ENCODE results near the gene RIC8B.
"Not testable (repeated sequence)": the region's sequence is repeated elsewhere in the genome, so short reads cannot be mapped to it uniquely, and the experiment has no call there.

Gene RIC8B

DNA sequence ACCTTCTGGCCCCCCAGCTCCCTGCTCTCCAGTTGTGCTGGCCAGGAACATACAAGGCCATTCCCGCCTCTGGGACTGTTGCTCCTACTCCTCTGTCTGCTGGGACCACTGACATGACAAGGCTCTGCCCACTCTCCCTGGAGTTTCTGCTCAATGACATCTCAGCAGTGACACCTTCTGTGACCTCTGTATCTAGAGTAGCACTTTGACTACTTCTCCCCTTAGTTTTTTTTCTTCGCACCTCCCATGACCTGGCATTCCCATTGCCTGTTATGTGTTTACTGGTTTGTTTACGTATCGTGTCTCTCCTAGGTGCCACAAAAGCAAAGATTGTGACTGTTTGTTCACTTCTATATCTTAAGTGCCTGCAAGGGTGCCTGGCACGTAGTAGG, 141.1 kb downstream of the RIC8B start:
- no peak overlapping the region for H3K27ac ChIP-seq (ENCODE audit: low read length)
- TF ChIP-seq, protein P1, sequence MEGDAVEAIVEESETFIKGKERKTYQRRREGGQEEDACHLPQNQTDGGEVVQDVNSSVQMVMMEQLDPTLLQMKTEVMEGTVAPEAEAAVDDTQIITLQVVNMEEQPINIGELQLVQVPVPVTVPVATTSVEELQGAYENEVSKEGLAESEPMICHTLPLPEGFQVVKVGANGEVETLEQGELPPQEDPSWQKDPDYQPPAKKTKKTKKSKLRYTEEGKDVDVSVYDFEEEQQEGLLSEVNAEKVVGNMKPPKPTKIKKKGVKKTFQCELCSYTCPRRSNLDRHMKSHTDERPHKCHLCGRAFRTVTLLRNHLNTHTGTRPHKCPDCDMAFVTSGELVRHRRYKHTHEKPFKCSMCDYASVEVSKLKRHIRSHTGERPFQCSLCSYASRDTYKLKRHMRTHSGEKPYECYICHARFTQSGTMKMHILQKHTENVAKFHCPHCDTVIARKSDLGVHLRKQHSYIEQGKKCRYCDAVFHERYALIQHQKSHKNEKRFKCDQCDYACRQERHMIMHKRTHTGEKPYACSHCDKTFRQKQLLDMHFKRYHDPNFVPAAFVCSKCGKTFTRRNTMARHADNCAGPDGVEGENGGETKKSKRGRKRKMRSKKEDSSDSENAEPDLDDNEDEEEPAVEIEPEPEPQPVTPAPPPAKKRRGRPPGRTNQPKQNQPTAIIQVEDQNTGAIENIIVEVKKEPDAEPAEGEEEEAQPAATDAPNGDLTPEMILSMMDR (IDR thresholded peaks at IDR 0.05; ENCODE audit: low read depth, low read length): no peak
- TF ChIP-seq EZH2phosphoT487 (IDR thresholded peaks at IDR 0.05; ENCODE audit: low read depth): no peak
- H4K20me1 ChIP-seq (ENCODE audit: insufficient read depth, low read length): peaks cover 59% of the 10 kb centered on the region
- H3K9ac ChIP-seq (ENCODE audit: low read length): no peak overlapping the region
- H3K4me1 ChIP-seq (ENCODE audit: low read length): peaks cover 13% of the 10 kb centered on the region
- no peaks in the 10 kb centered on the region for H3K79me2 ChIP-seq (ENCODE audit: low read length)
- no peak overlapping the region for H3K4me2 ChIP-seq (ENCODE audit: low read length)
- H3K4me3 ChIP-seq (ENCODE audit: low read length): no peak overlapping the region
- no peak overlapping the region for H2AFZ ChIP-seq (ENCODE audit: low read depth, low read length)
- peaks cover 81% of the 10 kb centered on the region for H3K27me3 ChIP-seq (ENCODE audit: low read depth, low read length)
- no peaks in the 10 kb centered on the region for H3K36me3 ChIP-seq (replicated peaks; ENCODE audit: low read depth, low read length)
- H3K9me3 ChIP-seq (ENCODE audit: insufficient read depth, low read length): no peaks in the 10 kb centered on the region

DNA sequence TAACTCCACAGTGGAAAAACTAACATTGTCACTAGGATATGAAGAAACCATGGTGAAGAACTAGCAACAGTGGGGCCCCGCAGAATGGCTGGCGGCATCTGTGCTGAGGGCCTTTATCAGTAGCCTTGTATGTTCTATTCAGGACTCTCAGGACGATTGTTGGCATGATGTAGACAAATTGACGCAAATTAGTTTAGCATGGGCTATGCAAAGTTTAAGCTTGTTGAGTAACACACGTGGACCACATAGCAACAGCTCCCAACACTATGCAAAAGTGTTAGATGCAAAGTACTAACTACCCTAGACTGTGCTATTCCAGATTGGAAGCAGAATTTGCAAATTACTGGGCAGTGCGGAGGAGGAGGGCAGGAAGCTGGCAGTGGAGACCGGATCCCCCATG, 143.0 kb downstream of the RIC8B start:
- no peak overlapping the region for H3K4me2 ChIP-seq (ENCODE audit: low read length)
- no peaks in the 10 kb centered on the region for H3K9me3 ChIP-seq (ENCODE audit: insufficient read depth, low read length)
- peaks cover 45% of the 10 kb centered on the region for H4K20me1 ChIP-seq (ENCODE audit: insufficient read depth, low read length)
- no peaks in the 10 kb centered on the region for H3K36me3 ChIP-seq (replicated peaks; ENCODE audit: low read depth, low read length)
- H2AFZ ChIP-seq (ENCODE audit: low read depth, low read length): no peak overlapping the region
- no peak overlapping the region for H3K9ac ChIP-seq (ENCODE audit: low read length)
- no peak overlapping the region for H3K27ac ChIP-seq (ENCODE audit: low read length)
- peaks cover 79% of the 10 kb centered on the region for H3K27me3 ChIP-seq (ENCODE audit: low read depth, low read length)
- no peak overlapping the region for H3K4me3 ChIP-seq (ENCODE audit: low read length)
- TF ChIP-seq, protein P1 (IDR thresholded peaks at IDR 0.05; ENCODE audit: low read depth, low read length): no peak
- TF ChIP-seq EZH2phosphoT487 (IDR thresholded peaks at IDR 0.05; ENCODE audit: low read depth): no peak
- no peaks in the 10 kb centered on the region for H3K79me2 ChIP-seq (ENCODE audit: low read length)
- no peaks in the 10 kb centered on the region for H3K4me1 ChIP-seq (ENCODE audit: low read length)

DNA sequence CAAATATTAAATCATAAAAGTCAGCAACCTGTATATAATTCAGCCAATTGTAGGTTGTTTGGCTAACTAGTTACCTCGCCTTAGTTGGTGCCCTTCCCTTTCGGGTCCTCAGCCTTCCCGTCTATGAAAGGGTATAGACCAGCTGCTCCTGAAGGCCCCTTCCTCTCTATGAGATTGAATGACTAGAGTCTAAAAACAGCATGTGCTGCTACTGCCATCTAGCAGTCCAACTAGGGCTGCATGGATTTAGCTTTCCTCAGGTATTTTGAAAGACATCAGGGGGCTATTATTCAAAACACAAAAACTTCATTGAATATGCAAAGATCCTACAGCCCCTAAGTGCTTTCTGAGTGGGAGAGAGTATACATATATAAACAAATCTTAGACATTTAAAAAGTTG, 144.3 kb downstream of the RIC8B start:
- H4K20me1 ChIP-seq (ENCODE audit: insufficient read depth, low read length): peaks cover 32% of the 10 kb centered on the region
- no peak overlapping the region for H3K4me2 ChIP-seq (ENCODE audit: low read length)
- peaks cover 76% of the 10 kb centered on the region for H3K27me3 ChIP-seq (ENCODE audit: low read depth, low read length)
- no peak for TF ChIP-seq EZH2phosphoT487 (IDR thresholded peaks at IDR 0.05; ENCODE audit: low read depth)
- TF ChIP-seq, protein P1 (IDR thresholded peaks at IDR 0.05; ENCODE audit: low read depth, low read length): peak; percentile 84
- H2AFZ ChIP-seq (ENCODE audit: low read depth, low read length): no peak overlapping the region
- H3K9ac ChIP-seq (ENCODE audit: low read length): no peak overlapping the region
- H3K79me2 ChIP-seq (ENCODE audit: low read length): no peaks in the 10 kb centered on the region
- H3K9me3 ChIP-seq (ENCODE audit: insufficient read depth, low read length): no peaks in the 10 kb centered on the region
- no peak overlapping the region for H3K4me3 ChIP-seq (ENCODE audit: low read length)
- H3K27ac ChIP-seq (ENCODE audit: low read length): no peak overlapping the region
- H3K4me1 ChIP-seq (ENCODE audit: low read length): no peaks in the 10 kb centered on the region
- no peaks in the 10 kb centered on the region for H3K36me3 ChIP-seq (replicated peaks; ENCODE audit: low read depth, low read length)

DNA sequence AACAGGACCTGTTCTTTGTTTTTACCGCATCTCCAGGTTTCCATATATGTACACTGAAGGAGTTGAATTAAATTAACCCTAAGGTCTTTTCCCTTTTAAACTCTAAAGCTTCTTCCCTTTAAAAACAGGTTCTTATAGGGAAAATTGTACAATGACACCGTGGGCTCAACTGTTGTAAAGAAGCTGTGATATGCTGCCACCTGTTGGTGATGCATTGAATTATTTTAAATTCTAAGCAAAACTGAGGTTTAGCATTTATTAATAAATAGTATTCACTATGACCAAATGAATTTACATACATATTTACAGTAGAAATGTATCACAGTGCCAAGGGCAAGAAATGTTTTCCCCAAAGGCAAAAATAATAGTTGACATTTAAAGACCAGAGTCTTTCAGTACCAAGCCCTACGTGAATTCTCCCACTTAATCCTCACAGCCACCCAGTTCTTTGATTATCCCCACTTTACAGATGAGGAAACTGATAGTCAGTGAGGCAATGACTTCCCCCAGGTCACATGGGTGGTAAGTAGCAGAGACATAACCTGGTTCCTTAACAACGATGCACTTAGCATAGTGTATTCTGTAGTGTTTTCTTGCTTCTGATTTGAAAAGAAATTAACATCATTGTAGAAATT, 145.5 kb downstream of the RIC8B start:
- H3K4me2 ChIP-seq (ENCODE audit: low read length): no peak overlapping the region
- no peaks in the 10 kb centered on the region for H3K36me3 ChIP-seq (replicated peaks; ENCODE audit: low read depth, low read length)
- no peak overlapping the region for H3K9ac ChIP-seq (ENCODE audit: low read length)
- no peak overlapping the region for H3K4me3 ChIP-seq (ENCODE audit: low read length)
- H3K27ac ChIP-seq (ENCODE audit: low read length): no peak overlapping the region
- peaks cover 24% of the 10 kb centered on the region for H4K20me1 ChIP-seq (ENCODE audit: insufficient read depth, low read length)
- H3K4me1 ChIP-seq (ENCODE audit: low read length): no peaks in the 10 kb centered on the region
- H3K9me3 ChIP-seq (ENCODE audit: insufficient read depth, low read length): no peaks in the 10 kb centered on the region
- H3K79me2 ChIP-seq (ENCODE audit: low read length): no peaks in the 10 kb centered on the region
- TF ChIP-seq, protein P1 (IDR thresholded peaks at IDR 0.05; ENCODE audit: low read depth, low read length): peak; percentile 82
- no peak for TF ChIP-seq EZH2phosphoT487 (IDR thresholded peaks at IDR 0.05; ENCODE audit: low read depth)
- no peak overlapping the region for H2AFZ ChIP-seq (ENCODE audit: low read depth, low read length)
- H3K27me3 ChIP-seq (ENCODE audit: low read depth, low read length): peaks cover 73% of the 10 kb centered on the region

DNA sequence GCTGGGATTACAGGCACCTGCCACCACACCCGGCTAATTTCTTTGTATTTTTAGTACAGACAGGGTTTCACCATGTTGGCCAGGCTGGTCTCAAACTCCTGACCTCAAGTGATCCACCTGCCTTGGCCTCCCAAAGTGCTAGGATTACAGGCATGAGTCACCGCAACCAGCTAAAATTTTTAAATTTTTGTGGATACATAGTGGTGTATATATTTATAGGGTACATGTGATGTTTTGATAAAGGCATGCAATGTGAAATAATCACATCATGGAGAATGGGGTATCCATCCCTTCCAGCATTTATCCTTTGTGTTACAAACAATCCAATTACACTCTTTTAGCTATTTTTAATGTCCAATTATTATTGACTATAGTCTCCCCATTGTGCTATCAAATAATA, 147.5 kb downstream of the RIC8B start:
- H3K36me3 ChIP-seq (replicated peaks; ENCODE audit: low read depth, low read length); H3K9me3 ChIP-seq (ENCODE audit: insufficient read depth, low read length); H3K4me3 ChIP-seq (ENCODE audit: low read length); H3K27ac ChIP-seq (ENCODE audit: low read length); H3K4me2 ChIP-seq (ENCODE audit: low read length); H2AFZ ChIP-seq (ENCODE audit: low read depth, low read length); H3K79me2 ChIP-seq (ENCODE audit: low read length); H3K9ac ChIP-seq (ENCODE audit: low read length); H3K4me1 ChIP-seq (ENCODE audit: low read length): not testable (repeated sequence)
- H3K27me3 ChIP-seq (ENCODE audit: low read depth, low read length): peaks cover 55% of the 10 kb centered on the region
- peaks cover 12% of the 10 kb centered on the region; the same call in 1 of the 2 replicates for H4K20me1 ChIP-seq (ENCODE audit: insufficient read depth, low read length)

DNA sequence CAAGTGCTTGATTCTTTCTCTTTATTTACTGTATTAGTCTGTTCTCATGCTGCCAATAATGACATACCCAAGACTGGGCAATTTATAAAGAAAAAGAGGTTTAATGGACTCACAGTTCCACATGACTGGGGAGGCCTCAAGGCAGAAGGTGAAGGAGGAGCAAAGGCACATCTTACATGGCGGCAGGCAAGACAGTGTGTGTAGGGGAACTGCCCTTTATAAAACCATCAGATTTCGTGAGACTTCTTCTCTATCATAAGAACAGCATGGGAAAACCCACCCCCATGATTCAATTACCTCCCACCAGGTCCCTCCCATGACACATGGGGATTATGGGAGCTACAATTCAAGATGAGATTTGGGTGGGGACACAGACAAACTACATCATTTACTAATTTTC, 149.1 kb downstream of the RIC8B start:
- not testable (repeated sequence) for H3K4me3 ChIP-seq (ENCODE audit: low read length); H2AFZ ChIP-seq (ENCODE audit: low read depth, low read length); H3K4me2 ChIP-seq (ENCODE audit: low read length); H3K9me3 ChIP-seq (ENCODE audit: insufficient read depth, low read length); H3K9ac ChIP-seq (ENCODE audit: low read length); H3K27ac ChIP-seq (ENCODE audit: low read length); H3K79me2 ChIP-seq (ENCODE audit: low read length); H3K4me1 ChIP-seq (ENCODE audit: low read length); H4K20me1 ChIP-seq (ENCODE audit: insufficient read depth, low read length); H3K36me3 ChIP-seq (replicated peaks; ENCODE audit: low read depth, low read length)
- H3K27me3 ChIP-seq (ENCODE audit: low read depth, low read length): peaks cover 58% of the 10 kb centered on the region
